GM21367 (cell line): ENCODE data around the gene ANKRD11.
"Not testable (repeated sequence)": the region's sequence is repeated elsewhere in the genome, so short reads cannot be mapped to it uniquely, and the experiment has no call there.

Source experiments
- ATAC-seq: cut with Tn5 transposase; IDR thresholded peaks from one replicate; pipeline ENCODE4 v1.9.1; 2021; ENCODE audit not compliant: unreplicated experiment

Gene ANKRD11

GRCh38 chr16:89273741-89274472 lies 216.5 kb downstream of the ANKRD11 start:
- no peak for ATAC-seq

- ATAC-seq = no peak
Measured at GRCh38 chr16:89272631-89273030, 217.7 kb downstream of the ANKRD11 start.

- ATAC-seq = no peak
Measured at GRCh38 chr16:89270666-89271345, 219.6 kb downstream of the ANKRD11 start.

- no peak for ATAC-seq
Measured at GRCh38 chr16:89269805-89270665, 220.3 kb downstream of the ANKRD11 start.

- ATAC-seq = no peak
Measured at GRCh38 chr16:89268987-89269735, 221.2 kb downstream of the ANKRD11 start.

GRCh38 chr16:89268585-89268984 lies 221.8 kb downstream of the ANKRD11 start:
- no peak for ATAC-seq

- not testable (repeated sequence) for ATAC-seq
Measured at GRCh38 chr16:89267746-89268145, 222.6 kb downstream of the ANKRD11 start.

- ATAC-seq = no peak
Measured at GRCh38 chr16:89266521-89267134, 223.7 kb downstream of the ANKRD11 start.

- ATAC-seq = no peak
Measured at GRCh38 chr16:89265647-89266046, 224.7 kb downstream of the ANKRD11 start.

- ATAC-seq = no peak
Measured at GRCh38 chr16:89264800-89265550, 225.4 kb downstream of the ANKRD11 start.

- ATAC-seq = no peak
Measured at GRCh38 chr16:89261691-89262563, 228.4 kb downstream of the ANKRD11 start.

GRCh38 chr16:89259901-89260300 lies 230.5 kb downstream of the ANKRD11 start:
- ATAC-seq = not testable (repeated sequence)

GRCh38 chr16:89257757-89258465 lies 232.4 kb downstream of the ANKRD11 start:
- ATAC-seq = no peak

GRCh38 chr16:89257281-89257731 lies 233.1 kb downstream of the ANKRD11 start:
- no peak for ATAC-seq

- no peak for ATAC-seq
Measured at GRCh38 chr16:89256651-89257254, 233.6 kb downstream of the ANKRD11 start.

- no peak for ATAC-seq
Measured at GRCh38 chr16:89253548-89254287, 236.6 kb downstream of the ANKRD11 start.
